ENCODE measurements around the gene PPFIA1.
A peak's percentile ranks its signal among the peaks of the same experiment; 100 is the strongest.

The PPFIA1 gene

DNA sequence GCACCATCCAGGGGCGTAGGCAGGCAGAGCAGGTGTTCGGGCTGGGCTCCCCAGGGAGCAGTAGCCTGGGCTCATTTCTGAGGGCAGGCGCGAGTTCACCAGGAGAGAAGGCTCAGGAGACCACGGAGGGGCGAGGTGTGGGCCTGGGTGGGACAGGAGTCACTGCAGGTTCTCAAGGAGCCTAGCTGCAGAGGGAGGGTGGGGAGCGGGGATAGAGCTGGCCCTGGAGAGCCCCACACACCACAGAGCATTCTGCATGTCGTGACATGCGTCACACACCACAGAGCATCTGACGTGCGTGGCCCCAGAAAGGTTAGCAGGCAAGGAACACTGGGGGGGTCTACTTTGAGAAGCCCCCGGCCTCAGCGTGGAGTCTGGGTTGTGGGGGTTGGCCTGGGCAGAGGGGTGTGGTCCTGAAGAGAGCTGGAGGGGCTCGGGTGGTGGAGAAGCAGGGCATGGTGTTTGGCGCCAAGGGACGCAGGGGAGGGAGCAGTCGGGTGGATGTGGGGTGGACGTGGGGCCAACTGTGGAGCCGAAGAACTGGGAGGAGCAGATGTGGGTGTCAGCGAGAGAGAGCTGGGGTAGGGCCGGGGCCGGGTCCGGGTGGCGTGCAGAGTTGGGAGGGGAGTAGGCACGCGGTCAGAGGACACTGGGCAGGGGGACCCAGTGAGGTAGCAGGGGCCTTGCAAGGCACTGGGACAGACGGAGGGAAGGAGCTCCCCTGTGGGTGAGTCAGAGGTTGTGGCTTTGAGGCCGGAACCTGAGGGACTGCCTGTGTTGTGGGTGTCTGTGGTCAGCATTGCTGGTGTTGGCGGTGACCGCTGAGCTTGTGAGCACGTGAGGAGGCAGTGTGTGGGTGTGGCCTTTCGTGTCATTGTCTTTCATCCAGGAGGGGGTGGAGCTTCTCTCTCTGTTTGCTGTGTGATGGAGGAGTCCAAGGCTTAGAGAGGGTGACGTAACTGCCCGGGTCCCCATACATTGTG lies 153.3 kb downstream of the PPFIA1 start:
- no peak overlapping the region for H3K4me3 ChIP-seq (ENCODE audit: low read length)
- TF ChIP-seq, protein P1, sequence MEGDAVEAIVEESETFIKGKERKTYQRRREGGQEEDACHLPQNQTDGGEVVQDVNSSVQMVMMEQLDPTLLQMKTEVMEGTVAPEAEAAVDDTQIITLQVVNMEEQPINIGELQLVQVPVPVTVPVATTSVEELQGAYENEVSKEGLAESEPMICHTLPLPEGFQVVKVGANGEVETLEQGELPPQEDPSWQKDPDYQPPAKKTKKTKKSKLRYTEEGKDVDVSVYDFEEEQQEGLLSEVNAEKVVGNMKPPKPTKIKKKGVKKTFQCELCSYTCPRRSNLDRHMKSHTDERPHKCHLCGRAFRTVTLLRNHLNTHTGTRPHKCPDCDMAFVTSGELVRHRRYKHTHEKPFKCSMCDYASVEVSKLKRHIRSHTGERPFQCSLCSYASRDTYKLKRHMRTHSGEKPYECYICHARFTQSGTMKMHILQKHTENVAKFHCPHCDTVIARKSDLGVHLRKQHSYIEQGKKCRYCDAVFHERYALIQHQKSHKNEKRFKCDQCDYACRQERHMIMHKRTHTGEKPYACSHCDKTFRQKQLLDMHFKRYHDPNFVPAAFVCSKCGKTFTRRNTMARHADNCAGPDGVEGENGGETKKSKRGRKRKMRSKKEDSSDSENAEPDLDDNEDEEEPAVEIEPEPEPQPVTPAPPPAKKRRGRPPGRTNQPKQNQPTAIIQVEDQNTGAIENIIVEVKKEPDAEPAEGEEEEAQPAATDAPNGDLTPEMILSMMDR (conservative IDR thresholded peaks at IDR 0.05; ENCODE audit: low read depth, low read length), result no peak
- peak; percentile 29 for DNase-seq (ENCODE audit: low read depth)

DNA sequence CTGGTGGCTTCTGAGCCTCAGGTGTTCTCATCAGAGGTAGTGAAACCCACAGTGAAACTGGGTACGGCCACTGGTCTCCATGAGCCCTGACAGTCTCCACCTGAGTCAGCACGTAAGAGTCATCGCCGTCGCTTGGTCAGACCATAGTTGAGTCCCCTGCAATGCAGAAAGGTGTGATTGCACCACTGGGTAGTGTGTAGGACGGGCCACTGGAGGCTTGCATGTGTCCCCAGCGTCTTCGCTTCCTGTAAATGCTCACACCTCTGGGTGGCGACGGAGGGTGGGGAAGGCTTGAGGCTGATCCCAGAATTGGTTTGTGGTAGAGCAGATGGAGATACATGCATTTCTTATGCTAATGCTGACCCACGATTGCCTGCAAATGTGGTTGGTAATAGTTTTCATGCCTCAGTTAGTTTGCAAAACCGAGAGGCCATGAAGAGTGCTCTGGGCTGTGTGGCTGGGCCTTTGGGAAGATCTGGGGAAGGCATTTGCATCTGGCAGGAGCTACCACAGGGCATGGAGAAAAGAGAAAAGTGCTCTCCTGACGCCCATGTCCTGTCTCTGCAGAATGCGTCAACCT lies 154.4 kb downstream of the PPFIA1 start:
- DNase-seq (ENCODE audit: low read depth), result no peak
- TF ChIP-seq, protein P1 (conservative IDR thresholded peaks at IDR 0.05; ENCODE audit: low read depth, low read length), result no peak
- H3K4me3 ChIP-seq (ENCODE audit: low read length), result no peak overlapping the region

DNA sequence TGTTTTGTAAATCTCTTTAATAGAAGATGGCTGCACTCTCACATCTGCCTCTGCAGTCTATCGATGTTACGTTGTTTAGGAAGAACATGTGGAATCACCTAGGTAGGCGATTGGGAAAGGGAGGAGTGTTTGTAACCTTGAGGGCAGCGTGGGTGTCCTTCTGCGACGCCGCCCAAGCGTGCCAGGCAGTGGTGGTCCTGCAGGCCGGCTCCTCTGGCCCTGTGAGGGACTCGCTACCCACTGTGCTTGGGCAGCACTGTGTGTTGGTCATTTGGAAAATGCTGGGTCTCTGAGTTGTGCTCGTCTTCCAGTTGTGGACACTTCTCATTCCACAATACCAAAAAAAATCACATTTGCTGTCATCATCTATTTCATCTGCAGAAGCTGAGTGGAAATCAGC lies 156.9 kb downstream of the PPFIA1 start:
- TF ChIP-seq, protein P1 (conservative IDR thresholded peaks at IDR 0.05; ENCODE audit: low read depth, low read length), result no peak
- no peak for DNase-seq (ENCODE audit: low read depth)
- H3K4me3 ChIP-seq (ENCODE audit: low read length), result no peak overlapping the region

DNA sequence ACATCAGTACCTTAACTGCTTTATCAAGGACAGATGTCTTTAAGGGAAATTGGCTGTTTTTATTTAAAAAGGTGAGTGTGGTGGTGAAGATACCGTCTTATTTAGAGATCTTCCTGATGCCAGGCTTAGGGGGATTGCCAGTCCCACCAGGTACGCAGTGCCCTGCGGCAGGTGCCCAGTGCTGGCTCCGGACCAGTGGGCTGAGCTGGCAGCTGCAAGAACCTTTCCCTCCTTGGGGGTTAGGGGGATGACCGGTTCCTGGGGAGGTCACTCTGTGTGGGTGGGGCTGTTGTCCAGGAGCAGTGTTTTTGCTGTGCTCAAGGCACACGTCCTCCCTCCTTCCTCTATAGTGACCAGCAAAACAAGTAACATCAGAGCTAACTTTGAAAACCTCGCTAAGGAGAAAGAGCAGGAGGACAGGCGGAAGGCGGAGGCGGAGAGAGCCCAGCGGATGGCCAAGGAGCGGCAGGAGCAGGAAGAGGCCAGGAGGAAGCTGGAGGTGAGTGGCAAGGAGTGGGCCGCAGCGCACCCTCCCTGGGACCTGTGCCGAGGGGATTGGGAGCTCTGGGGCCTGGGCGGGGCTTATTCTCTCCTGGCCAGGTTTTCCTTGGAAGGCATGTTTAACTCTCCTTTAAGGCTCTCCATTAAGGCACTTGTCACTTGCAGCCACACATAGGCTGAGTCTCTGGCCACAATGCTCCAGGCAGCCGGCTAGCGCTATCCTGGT lies 158.4 kb downstream of the PPFIA1 start:
- no peak for DNase-seq (ENCODE audit: low read depth)
- no peak overlapping the region for H3K4me3 ChIP-seq (ENCODE audit: low read length)
- TF ChIP-seq, protein P1 (conservative IDR thresholded peaks at IDR 0.05; ENCODE audit: low read depth, low read length), result no peak

DNA sequence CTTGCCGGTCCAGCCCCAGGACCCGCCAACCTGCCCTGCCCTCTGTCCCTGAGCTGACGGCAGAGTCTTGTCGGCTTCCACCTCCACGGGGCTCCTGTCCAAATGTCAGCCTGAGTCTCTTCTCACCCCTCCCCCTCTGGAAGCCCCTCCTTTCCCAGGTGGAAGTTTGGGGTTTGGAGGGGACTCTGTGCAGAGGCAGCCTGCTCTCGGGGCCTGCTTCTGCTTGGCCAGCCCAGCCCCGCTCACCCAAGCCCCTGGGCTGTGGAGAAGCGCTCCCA lies 158.9 kb downstream of the PPFIA1 start:
- TF ChIP-seq, protein P1 (conservative IDR thresholded peaks at IDR 0.05; ENCODE audit: low read depth, low read length), result no peak
- no peak for DNase-seq (ENCODE audit: low read depth)
- no peak overlapping the region for H3K4me3 ChIP-seq (ENCODE audit: low read length)

DNA sequence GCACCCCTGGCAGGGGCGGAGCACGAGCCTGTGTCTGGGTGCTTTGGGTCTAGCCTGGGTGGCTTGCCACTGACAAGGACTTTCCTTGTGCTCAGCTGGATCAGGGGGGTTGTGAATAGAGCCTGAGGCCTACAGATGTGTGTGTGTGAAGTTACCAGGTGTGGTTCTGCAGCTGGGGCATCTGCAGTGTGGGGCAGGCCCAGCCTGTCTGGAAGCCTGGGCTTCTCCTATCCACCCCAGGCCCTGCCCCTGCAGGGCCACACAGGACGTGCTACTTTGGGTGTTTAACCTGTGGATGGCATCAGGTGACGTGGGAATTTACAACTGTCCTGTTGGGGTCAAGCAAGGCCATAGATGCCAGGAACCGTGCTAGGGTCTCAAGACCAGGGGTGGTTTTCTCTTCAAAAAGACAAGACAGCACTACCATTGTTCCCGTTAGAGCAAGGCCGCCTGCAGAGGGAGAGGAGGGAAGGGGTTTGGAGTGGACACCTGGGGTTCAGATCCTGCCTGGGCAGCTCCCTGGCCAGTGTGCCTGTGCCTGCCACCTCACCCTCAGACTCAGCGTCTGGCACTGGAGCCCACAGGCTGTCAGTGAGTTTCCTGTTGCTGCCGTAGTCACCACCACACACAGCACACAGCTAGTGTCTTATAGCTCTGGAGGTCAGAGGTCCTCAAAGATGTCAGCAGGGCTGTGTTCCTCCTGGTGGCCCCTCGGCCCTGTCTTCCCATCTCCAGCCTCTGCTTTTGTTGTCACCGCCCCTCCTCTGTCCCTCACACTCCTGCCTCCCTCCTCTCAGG lies 159.4 kb downstream of the PPFIA1 start:
- TF ChIP-seq, protein P1 (conservative IDR thresholded peaks at IDR 0.05; ENCODE audit: low read depth, low read length), result no peak
- H3K4me3 ChIP-seq (ENCODE audit: low read length), result no peak overlapping the region
- no peak for DNase-seq (ENCODE audit: low read depth)
